Skeletal muscle tissue (tissue), 4 donors: Measurements from ENCODE around the gene B3GALT6. TPM values are rescaled to one million over a fixed set of nuclear protein-coding genes. Genes with fewer than 3 reads are reported as not detected.
A peak's percentile ranks its signal among the peaks of the same experiment; 100 is the strongest.

Experiments used
- H3K27ac ChIP-seq: one replicate; pipeline ENCODE4 v1.7.0; 2013; ENCODE audit warnings: mild to moderate bottlenecking, low read depth, low read length, inconsistent platforms
- H3K27me3 ChIP-seq, 3 donors: one replicate each; pipeline ENCODE4 v1.7.0; 2013; ENCODE audit warnings: low read length in 3 of 3; ENCODE audit not compliant: control insufficient read depth in 3 of 3, insufficient read depth in 3 of 3
- H3K36me3 ChIP-seq, 3 donors: one replicate each; pipeline ENCODE4 v1.7.0; 2013; ENCODE audit warnings: low read length in 3 of 3; ENCODE audit not compliant: control insufficient read depth in 3 of 3, insufficient read depth in 3 of 3
- H3K4me1 ChIP-seq, 3 donors: one replicate each; pipeline ENCODE4 v1.7.0; 2013; ENCODE audit warnings: low read length in 3 of 3, mild to moderate bottlenecking in 3 of 3; ENCODE audit not compliant: control insufficient read depth in 3 of 3, insufficient read depth in 3 of 3
- H3K4me3 ChIP-seq, 3 donors: one replicate each; pipeline ENCODE4 v1.7.0; 2013; ENCODE audit warnings: low read length in 3 of 3
- H3K9ac ChIP-seq, 3 donors: one replicate each; pipeline ENCODE4 v1.7.0; 2013; ENCODE audit warnings: low read length in 3 of 3, mild to moderate bottlenecking in 3 of 3, moderate library complexity in 2 of 3, low read depth in 1 of 3
- H3K9me3 ChIP-seq, 3 donors: one replicate each; pipeline ENCODE4 v1.7.0; 2013; ENCODE audit warnings: low read length in 3 of 3; ENCODE audit not compliant: control insufficient read depth in 3 of 3
- total RNA-seq: library from RNA; depleted of rRNA; stranded (reverse); fragments of >200 nt; gene quantifications from one replicate; pipeline ENCODE4 v1.2.3, GENCODE V29; 2014
- donor health status: Osteomylitis.

B3GALT6 gene
- total RNA-seq, 1 donor from 2014 or later, result 10.4 TPM

- peaks cover 4 to 20% (median 18%) of the 10 kb centered on the region in 3 donors for H3K4me1 ChIP-seq
- H3K27ac ChIP-seq, result no peak overlapping the region
- H3K9ac ChIP-seq, result peak overlapping the region in 1 of 3 donors; percentile 45
- H3K27me3 ChIP-seq, result peaks cover 25 to 41% (median 29%) of the 10 kb centered on the region in 3 donors
- H3K4me3 ChIP-seq, result no peak overlapping the region
- no peaks in the 10 kb centered on the region for H3K9me3 ChIP-seq
- no peaks in the 10 kb centered on the region for H3K36me3 ChIP-seq
These were observed 23.2 kb upstream of the B3GALT6 start for GRCh38 chr1:1208713-1209433.

DNA sequence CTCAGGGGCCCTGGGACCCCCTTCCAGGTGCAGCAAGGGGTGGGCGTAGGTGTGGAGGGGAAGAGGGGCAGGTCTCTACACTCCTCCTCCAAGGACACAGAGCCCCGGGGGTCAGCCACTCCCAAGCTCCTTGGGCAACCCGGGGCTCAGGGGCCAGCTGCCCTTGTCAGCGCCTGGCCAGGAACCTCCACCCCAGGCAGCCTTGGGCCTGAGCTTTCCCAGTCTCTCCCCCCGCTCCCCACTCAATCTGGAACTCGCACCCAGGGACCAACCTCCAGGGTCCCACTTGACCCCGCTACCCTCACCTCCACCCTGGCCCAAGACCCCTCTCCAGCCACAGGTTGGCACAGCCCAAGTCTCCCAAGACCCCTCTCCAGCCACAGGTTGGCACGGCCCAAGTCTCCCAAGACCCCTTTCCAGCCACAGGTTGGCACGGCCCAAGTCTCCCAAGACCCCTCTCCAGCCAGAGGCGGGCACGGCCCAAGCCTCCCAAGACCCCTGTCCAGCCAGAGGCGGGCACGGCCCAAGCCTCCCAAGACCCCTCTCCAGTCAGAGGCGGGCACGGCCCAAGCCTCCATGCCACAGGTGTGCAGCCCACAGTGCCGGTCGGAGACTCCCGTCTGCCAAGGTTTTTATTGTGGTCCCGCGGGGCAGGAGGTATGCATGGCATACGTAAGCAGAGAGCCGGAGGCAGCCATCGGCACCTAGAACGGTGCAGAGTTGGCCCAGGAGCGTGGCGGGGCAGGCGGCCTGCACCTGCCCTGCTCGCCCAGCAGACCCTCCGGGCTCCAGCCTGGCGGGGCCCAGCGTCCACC, 21.1 kb upstream of the B3GALT6 start:
- H3K9me3 ChIP-seq, result no peaks in the 10 kb centered on the region
- peaks cover 20 to 24% (median 22%) of the 10 kb centered on the region in 3 donors for H3K27me3 ChIP-seq
- H3K4me1 ChIP-seq, result peaks cover 11 to 26% (median 19%) of the 10 kb centered on the region in 3 donors
- H3K27ac ChIP-seq, result no peak overlapping the region
- H3K4me3 ChIP-seq, result no peak overlapping the region
- no peak overlapping the region for H3K9ac ChIP-seq
- peaks cover 0 to 6% (median 4%) of the 10 kb centered on the region in 3 donors for H3K36me3 ChIP-seq

DNA sequence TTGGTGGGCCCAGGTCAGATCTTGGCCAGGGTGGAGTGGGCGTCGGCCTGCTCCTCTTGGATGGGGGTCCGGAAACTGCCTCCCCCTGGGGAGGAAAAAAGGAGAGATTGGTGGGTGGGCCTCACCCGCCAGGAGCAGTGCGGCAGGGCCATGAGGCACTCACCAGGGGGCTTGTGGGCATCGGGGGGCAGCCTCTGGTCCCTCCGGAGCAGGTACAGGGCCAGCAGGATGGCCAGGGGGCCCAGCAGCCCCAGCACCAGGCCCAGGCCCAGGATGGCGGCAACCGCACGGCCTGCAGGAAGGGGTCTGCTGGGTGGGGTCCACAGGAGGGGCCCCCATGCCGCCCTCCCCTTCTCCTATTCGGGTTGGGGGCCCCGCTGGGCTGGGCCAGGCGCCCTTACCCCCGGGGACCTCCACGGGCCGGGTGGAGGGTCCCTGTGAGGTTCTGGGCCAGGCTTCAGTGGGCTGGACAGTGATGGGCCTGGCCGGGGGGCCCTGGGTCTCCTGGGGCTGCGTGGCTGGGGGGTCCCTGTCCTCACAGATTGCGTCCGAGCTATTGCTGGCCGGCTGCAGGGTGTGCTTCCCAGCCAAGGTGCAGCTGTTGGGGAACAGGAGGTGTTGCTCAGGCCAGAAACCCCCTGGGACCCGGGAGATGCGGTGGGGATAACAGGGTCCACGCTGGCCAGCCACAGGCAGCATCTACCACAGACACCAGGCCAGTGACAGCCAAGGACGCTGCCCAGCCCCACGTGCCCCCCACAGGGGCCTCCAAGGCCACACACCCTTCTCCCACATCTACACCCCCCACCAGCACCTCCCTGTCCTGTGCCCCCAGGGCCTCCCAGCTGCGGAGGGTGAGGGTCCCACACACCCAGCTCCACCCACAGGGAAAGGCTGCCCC, 20.2 kb upstream of the B3GALT6 start:
- Histone ChIP-seq H3K9ac (no peak overlapping the region), H3K4me3 (no peak overlapping the region), H3K9me3 (no peaks in the 10 kb centered on the region), H3K27me3 (peaks cover 13 to 15% (median 15%) of the 10 kb centered on the region in 3 donors), H3K36me3 (peaks cover 3 to 10% (median 8%) of the 10 kb centered on the region in 3 donors), H3K4me1 (peaks cover 11 to 21% (median 16%) of the 10 kb centered on the region in 3 donors), H3K27ac (no peak overlapping the region)

- Histone ChIP-seq H3K4me1 (peaks cover 11 to 20% (median 17%) of the 10 kb centered on the region in 3 donors), H3K27ac (no peak overlapping the region), H3K9ac (peak overlapping the region in 1 of 3 donors; percentile 45), H3K36me3 (peaks cover 8 to 17% (median 8%) of the 10 kb centered on the region in 3 donors), H3K4me3 (peak overlapping the region in 1 of 3 donors; percentile 32), H3K27me3 (peaks cover 4 to 5% (median 4%) of the 10 kb centered on the region in 3 donors), H3K9me3 (no peaks in the 10 kb centered on the region)
These were observed 19.2 kb upstream of the B3GALT6 start for GRCh38 chr1:1212780-1213344.

DNA sequence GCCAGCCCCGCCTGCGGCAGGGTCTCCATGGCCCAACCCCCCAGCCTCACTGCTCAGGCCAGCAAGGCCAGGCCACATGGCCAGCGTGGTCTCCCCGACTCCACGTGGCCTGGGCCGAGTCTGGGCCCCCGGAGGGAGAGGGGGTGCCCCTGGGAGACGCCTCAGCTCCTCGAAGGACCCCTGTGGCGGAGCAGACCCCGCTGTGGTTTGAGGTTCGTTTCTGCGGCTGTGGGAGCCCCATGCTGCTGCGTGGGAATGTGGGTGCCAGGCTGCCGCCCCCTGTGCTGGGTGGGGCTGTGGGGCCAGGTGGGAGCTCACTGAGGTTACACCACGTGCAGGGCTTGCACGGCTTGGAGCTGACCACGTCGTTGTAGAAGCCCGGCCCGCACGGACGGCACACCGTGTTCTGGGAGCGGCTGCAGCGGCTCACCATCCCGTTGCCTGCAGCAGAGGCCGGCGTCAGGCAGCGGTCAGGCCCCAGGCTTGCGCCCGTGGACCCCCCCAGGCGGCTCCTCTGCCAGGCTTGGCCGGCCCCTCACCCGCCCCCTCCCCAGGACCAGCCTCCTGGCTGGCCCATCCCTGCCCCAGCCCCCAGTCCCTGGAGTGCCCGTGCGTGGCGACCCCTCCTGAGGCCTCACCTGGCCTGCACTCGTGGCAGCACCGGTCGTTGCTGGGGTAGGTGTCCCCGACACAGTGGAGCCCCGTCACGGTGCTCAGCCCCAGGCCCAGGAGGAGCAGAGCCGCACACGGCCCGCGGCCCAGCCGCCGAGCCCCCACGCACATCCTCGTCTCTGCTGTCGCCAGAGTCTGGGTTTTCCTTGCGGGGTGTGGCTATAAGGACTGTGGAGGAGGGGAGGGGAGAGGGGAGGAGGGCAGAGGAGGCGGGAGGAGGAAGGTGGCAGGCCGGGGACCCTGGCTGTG, 18.4 kb upstream of the B3GALT6 start, which contains the start of gene TNFRSF4:
Gene TNFRSF4 (minus strand): TSS at position 809 of the 921 bp plus-strand sequence. CDS start 26 bp downstream, at position 783.
- H3K4me1 ChIP-seq, result peaks cover 7 to 15% (median 13%) of the 10 kb centered on the region in 3 donors
- H3K4me3 ChIP-seq, result no peak within 1 kb of the TSS
- no peaks in the 10 kb centered on the region for H3K9me3 ChIP-seq
- no peak within 1 kb of the TSS for H3K27ac ChIP-seq
- no peaks in the 10 kb centered on the region for H3K27me3 ChIP-seq
- peaks cover 15 to 24% (median 16%) of the 10 kb centered on the region in 3 donors for H3K36me3 ChIP-seq
- H3K9ac ChIP-seq, result no peak within 1 kb of the TSS

DNA sequence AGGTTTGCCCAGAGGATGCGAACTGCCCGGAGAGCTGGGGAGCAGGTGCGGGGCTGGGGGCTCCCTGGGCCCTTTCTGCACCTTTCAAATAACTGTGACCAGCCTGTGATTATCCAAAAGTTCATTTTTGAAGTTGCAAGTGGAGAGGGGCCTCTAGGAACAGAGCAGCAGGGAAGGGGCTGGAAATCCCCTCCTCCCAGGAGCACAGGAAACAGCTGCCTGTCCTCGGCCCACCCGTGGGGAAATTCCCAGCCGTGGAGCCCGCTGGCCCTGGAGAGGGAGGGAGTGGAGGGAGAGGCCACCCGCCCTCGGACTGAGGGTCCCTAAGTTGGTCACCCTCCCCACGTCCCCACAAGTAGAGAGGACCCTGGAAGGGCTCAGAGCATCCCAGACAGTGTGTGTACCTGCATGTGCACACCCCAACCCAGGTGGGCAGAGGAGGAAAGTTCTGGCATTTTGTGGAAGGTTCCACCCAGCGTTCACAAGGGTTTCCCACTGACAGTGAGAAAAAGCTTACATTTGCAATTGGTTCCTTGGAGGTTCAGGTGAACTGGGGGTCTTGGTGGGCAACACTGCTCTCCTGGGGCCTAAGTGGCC, 16.9 kb upstream of the B3GALT6 start:
- Histone ChIP-seq H3K27ac (no peak overlapping the region), H3K4me1 (peaks cover 7 to 14% (median 13%) of the 10 kb centered on the region in 3 donors)

DNA sequence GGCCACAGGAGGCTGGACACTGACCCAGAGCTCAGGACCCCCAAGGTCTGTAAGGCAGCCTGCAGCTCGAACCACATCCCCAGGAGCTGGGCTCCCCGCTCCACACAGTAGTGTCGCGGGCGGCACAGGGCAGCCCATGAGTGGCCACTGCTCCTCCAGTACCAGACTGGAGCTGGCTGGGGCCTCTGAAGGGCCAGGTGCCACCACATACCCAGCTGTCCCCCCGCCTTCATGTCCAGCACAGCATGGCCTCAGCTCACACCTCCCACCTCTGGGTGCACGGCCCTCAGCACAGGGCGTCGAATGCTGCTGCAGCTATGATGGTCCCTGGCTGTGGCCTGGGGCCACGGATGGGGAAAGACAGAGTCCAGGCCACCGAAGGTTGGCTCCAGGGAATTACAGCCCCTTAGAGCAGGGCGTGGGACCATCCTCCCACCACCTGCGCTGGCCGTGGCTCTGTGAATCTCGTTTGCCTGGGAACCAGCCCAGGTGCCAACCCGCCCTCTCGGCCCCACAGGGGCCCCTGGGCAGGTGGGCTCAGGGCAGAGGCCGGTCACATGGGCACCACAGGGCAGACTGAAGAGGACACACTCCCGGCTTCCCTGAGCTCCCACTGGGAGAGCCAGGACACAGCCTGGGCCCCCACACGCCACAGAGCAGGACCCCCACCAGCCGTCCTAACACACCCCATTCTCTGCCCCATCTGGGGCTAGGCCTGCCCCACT, 16.0 kb upstream of the B3GALT6 start:
- peaks cover 7 to 14% (median 13%) of the 10 kb centered on the region in 3 donors for H3K4me1 ChIP-seq
- no peaks in the 10 kb centered on the region for H3K27me3 ChIP-seq
- no peak overlapping the region for H3K9ac ChIP-seq
- peaks cover 30 to 37% (median 35%) of the 10 kb centered on the region in 3 donors for H3K36me3 ChIP-seq
- H3K27ac ChIP-seq, result peak overlapping the region; percentile 30
- no peak overlapping the region for H3K4me3 ChIP-seq
- no peaks in the 10 kb centered on the region for H3K9me3 ChIP-seq

More for the DNA sequence above, 16.9 kb upstream of the B3GALT6 start:
- H3K4me3 ChIP-seq, result no peak overlapping the region
- peaks cover 22 to 34% (median 26%) of the 10 kb centered on the region in 3 donors for H3K36me3 ChIP-seq
- H3K9me3 ChIP-seq, result no peaks in the 10 kb centered on the region
- peak overlapping the region in 1 of 3 donors; percentile 25 for H3K9ac ChIP-seq
- no peaks in the 10 kb centered on the region for H3K27me3 ChIP-seq
